GM23248 (cell line): ENCODE measurements around the gene WFDC6.

Experiments
- EZH2 ChIP-seq: fragments of 200-600 bp; sonication (generic); IDR thresholded peaks from 2 replicates; pipeline ENCODE4 v1.6.1; 2018; ENCODE audit warnings: antibody characterized with exemption, mild to moderate bottlenecking; ENCODE audit not compliant: insufficient read depth, poor library complexity, severe bottlenecking
- EZH2phosphoT487 ChIP-seq: fragments of 200-600 bp; sonication (generic); IDR thresholded peaks from 2 replicates; pipeline ENCODE4 v1.6.1; 2018; ENCODE audit warnings: antibody characterized with exemption, moderate library complexity, mild to moderate bottlenecking, low read depth; ENCODE audit not compliant: insufficient read depth

- no peak for TF ChIP-seq EZH2
- no peak for TF ChIP-seq EZH2phosphoT487
Measured at GRCh38 chr20:45538209-45538799, 978 bp downstream of the WFDC6 start.
